Measurements from ENCODE around the gene CDS2.

GRCh38 chr20:5171064-5171789, 44.4 kb downstream of the CDS2 start:
- TF ChIP-seq ARNTL (CRISPR knock-in tag; IDR thresholded peaks at IDR 0.05; ENCODE audit: borderline replicate concordance, low read depth) (no peak), CREB5 (CRISPR knock-in tag; IDR thresholded peaks at IDR 0.05; ENCODE audit: low read depth) (no peak), ISL1 (CRISPR knock-in tag; IDR thresholded peaks at IDR 0.05) (no peak), ZFP30 (CRISPR knock-in tag; IDR thresholded peaks at IDR 0.05) (no peak), TCF4 (CRISPR knock-in tag; IDR thresholded peaks at IDR 0.05; ENCODE audit: borderline replicate concordance) (no peak), SNAI2 (CRISPR knock-in tag; IDR thresholded peaks at IDR 0.05) (no peak), ZNF70 (CRISPR knock-in tag; IDR thresholded peaks at IDR 0.05) (no peak), TOX (CRISPR knock-in tag; IDR thresholded peaks at IDR 0.05; ENCODE audit: borderline replicate concordance) (no peak)

Measured in SK-N-SH treated with all-trans-retinoic acid at 6 μM for 48 hours (cell line).